CD4-positive, alpha-beta T cell treated with Interleukin-4 for 4 hours (primary cell): Measurements from ENCODE around the gene RHOBTB1.

ENCODE experiments used
- DNase-seq: peaks from one replicate; pipeline ENCODE4 v3.0.0-alpha.2; 2020

The RHOBTB1 gene

DNA sequence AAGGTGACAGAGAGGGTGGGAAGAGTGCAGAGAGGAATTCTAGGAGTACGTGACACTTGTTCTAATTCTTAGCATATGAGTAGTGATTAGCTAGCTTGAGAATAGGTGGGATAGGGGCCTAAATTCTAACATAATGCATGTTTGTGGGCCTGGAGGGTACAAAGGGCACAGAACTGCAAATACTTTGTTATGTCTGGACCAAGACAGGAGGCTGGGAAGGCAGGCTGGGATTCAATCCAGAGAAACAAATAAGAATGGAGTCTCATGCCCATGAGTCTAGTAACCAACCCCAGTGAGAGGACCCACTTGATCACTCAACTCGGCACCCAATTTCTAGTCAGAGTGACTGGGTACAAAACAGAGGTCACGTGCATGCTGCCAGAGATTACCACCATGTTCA is 40.9 kb downstream of the RHOBTB1 start:
- no peak for DNase-seq

DNA sequence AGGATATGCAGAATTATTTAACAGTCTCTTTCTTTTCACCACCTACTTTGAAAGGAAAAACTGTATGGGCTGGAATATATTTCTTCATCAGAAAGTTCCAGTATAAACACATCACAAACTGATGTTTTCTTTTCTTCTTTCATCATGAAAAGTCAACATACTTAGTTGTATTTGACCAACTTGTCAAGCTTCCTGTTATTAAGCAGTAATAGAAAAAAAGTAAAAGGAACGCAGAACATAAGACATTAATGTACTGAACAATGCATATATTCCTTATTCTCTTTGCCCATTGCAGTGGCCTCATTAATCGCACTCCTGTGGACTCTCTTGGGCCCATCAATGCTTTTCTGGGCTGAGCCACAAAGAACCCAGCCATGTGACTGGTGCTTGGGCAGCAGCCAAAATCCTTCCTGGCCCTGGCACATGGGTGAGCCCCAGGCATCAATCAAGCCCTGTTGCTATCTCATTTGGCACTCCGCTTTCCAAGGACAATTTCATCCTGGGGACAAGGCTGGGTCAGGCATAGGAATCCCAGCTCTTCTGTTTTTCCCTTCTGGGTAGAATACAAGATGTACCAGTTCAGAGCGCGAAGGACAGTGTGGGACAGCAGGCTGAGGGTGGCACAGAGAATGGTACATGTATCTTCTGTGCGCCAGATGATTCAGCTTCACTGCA is 42.3 kb downstream of the RHOBTB1 start:
- no peak for DNase-seq

DNA sequence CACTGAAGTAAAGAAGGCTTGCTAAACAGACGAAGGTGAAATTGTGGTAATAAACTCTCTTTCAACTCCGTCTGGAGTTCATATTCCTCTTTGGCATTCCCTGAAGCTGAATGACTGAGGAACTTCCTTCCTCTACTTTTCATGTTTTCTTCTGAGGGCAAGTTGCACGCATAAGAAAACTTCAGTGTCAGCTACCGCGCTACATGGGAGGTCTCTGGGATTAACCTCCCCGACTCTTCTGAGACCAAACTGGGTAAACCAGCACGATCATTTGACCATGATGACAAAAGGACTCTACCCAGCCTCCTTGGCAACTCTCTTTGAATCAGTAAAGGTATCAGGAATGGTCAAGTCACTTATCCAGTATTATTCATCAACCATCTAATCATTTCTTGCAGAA is 44.7 kb downstream of the RHOBTB1 start:
- DNase-seq = no peak

DNA sequence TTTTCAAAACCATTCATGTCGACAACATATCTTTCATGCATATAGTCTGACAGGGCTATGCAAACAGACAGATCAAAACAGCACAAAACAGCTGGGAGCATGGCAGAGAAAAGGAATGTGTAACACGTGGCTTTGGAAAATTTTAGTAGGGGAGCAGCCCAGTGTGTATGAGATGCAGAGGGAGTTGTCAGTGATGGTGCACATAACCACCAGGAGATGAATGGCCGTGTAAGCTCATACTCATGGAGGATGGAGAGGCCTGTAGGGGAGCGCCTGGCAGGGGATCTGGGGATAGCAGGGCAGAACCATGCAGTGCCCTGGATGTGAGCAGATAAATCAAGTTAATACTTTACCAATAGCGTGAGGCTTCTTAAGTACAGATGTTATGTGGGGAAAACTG is 45.7 kb downstream of the RHOBTB1 start:
- DNase-seq = no peak

DNA sequence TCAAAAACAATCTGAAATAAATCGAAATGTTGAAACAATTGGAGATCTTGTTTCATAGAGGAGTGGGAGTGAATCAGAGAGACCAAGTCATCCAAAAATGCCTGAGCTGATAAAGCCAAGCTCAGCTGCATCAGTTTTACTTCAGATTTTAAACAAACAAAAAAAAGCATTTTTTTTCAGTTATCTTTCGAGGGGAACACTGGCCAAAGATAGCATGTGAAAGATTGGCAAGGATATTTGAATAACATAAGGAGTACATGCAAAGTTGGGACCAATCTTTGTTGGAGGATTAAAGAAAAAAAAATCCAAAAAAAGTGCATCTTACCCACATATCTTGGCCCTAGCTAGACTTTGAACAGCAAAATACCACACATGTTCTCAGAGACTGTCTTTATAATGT is 47.2 kb downstream of the RHOBTB1 start:
- DNase-seq = no peak

DNA sequence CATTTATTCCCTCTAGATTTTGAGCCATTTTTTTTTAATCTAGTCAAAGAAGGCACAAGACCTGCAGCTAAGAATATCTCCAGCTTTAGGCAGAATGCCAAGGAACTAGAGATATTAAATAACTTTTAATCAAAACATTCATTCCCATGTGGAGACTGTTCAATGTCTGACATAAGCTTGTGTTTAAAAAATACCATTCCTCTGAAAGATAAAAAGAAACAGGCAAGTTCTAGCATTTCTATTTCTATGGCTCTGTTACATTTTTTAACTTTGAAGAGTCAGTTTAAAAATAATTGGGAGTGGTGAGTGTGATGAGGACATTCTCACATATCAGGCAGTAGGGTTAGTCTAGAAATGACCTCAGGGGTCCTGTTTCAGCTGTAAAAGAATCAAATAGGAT is 48.0 kb downstream of the RHOBTB1 start:
- no peak for DNase-seq

DNA sequence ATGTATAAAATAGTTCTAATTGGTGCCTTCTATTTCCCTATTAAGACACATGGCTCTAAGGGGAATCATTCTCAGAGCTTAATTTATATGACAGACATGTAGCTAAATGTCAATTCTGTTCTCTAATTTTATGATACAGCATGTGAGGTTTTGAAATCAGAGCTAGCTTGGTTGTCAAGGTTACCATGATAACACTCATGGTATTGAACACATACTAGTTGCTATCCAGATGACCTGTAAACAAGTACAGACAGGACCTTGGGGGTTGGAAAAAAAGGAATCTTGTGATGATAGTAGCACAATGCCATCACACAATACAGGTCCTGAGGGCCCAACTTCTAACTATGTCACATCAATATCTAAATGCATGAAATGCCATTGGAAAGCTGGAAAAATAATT is 49.2 kb downstream of the RHOBTB1 start:
- DNase-seq = no peak

DNA sequence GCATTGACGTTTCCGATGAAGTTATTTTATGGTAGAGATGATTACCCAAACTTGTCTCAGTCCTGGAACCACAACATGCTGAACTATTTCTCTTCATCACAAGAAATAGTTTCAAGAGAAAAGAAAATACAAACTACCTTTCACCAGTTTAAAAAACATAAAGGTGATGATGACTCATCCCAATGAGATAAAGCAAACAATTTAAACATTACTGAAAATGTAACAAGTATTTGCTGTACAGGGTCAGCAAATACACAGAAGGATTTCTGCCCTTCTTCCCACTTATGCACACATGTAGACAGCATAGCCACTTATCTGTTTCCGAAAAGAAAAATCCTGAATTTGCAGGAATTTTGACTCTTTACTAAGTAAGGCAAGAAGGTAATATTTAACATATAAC is 50.8 kb downstream of the RHOBTB1 start:
- DNase-seq = no peak

DNA sequence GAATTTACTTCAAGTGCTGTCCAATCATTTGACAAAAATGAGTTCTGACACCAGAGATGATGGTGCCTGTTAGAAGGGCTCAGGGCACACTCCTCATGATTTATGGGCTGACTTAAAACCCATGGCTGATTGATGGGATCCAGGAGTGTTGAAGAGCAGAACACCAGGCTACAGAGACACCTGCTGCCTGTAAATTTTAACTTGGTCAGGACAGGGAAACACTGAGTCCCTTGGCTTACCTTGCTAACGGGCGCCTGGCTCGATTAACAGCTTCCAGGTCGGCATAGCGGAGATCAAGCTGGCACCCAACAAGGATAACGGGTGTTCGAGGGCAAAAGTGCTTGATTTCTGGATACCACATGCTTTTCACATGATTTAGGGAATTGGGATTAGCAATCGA is 51.4 kb downstream of the RHOBTB1 start:
- no peak for DNase-seq

DNA sequence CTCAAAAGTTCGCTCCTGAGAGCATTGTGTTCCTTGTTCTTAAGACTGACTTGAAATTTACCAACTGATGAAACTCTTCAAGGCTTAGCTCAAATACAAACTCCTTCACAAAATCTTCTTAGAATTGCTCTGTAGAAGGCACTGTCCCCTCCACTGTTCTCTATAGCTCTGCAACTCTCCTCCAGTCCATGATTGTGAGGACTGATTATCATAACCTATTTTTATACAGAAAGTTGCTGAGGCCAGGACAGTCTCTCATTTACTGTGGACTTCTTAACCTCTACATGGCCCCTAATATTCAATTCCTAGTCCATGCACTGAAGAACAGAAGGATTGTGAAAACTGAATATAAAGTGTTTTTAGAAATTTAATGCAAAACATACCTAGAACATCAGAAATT is 53.2 kb downstream of the RHOBTB1 start:
- no peak for DNase-seq

DNA sequence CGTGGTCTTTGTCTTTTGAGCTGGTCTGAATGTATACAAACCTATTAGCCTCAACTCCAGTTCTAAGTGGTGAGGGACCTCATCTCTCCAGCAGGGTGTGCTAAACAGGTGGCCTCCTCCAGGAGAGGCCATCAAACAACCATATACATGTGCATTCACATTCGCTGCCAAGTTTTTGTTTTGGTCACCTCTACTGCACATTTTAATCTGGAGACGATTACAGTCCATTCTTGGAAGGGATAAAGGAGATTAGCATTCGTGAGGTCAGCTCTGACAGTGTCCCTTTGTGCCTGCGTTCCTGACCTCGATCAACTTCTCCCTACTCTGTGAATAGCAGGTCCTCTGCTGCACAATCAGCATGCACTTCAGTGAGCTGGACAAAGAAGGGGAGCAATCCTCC is 60.8 kb downstream of the RHOBTB1 start:
- DNase-seq = no peak

DNA sequence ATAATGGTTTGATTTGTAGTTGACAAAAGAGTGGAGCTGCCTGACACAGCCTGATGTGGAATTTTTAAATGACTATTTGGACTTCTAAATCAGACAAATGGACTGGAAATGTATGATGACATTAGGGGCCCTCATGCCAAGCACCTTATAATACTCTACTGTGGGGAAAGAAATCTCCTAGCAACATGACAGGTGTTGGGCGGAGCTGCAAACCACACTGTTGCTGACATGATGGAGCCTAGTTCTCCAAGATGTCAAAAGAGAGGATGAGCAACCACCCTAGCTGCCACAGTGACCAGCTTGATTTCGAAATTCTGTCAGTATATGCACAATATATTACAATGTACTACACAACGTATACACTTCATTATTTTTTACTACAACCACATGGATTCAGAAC is 65.8 kb downstream of the RHOBTB1 start:
- no peak for DNase-seq

DNA sequence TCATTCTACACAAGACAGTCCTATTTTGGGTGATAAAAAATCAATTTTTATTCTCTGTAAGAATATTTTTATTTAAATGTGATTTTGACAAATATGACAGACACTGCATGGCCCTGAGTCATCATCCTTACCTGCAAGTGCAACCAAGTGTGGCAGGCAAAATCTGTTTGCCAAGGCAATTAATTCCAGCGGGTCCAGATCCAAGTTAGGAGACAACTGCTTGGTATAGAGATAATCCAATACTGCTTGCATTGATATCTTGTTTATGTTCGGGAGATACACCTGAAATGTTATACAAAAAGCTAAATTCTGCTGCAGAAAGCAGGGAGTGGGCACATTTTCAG is 66.2 kb downstream of the RHOBTB1 start:
- DNase-seq = no peak

DNA sequence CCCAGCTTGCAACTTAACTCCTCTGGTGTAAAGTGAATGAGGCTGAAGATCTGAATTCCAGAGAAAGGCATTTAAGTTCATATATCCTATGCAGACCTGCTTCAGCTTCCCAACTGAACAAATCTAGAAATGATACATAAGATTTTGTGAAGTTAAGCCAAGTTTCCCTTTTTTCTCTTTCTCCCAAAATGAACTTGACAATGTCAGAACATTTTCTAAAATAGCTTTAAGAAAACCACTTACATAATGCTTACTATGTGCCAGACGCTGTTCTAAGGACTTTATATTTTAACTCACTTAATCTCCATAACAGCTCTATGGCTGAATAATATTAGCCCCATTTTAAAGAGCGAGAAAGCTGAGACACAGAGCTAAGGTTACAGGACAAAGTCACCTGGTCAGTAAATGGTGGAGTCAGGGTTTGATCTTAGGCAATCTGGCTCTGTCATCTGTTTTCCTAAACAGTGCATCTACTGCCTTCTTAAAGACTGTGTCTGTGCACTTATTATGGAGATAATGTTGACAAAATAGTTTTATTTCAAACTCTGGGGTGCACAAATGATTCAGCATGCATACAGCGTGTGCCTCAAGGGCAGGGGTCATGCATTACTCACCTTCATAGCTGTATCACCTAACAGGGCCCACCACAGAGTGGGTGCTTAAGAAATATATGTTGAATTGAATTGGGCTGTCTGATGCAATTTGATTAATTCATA is 66.8 kb downstream of the RHOBTB1 start:
- no peak for DNase-seq

DNA sequence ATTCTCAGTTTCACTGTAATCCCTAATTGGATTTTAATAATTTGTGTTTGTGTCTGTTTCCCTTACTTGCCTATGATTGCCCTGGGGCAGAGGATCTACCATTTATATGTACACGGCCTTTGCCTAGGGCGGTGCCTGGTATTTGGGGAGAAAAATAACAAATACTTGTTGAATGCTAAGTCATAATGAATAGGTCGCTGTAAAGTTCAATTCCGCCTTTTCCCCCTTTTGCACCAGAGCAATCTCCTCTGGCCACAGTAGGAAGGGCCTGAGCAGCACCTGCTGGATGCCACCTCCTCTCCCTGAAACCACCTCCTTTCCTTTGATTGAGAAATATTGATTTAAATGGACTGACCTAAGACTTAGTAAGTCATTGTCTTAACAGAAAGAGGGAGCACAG is 70.2 kb downstream of the RHOBTB1 start:
- no peak for DNase-seq

DNA sequence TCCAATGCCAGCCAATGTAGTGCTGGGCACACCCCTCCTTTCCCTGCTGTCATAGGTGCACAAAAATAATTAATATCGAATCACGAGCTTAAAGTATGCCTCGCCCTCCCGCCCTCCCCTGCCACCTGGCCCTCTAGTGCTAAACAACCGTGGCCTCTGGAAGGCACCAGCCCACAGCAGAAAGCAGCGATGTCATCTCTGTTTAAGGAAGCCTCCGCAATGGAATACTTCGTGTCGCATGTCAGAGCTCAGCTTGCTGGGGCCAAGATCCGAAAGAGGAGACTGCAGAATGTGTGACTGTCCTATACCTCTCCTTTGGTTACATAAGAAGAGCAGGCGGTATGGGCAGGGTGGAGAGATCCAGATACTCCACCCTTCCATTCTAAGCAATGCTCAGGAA is 71.5 kb downstream of the RHOBTB1 start:
- no peak for DNase-seq

DNA sequence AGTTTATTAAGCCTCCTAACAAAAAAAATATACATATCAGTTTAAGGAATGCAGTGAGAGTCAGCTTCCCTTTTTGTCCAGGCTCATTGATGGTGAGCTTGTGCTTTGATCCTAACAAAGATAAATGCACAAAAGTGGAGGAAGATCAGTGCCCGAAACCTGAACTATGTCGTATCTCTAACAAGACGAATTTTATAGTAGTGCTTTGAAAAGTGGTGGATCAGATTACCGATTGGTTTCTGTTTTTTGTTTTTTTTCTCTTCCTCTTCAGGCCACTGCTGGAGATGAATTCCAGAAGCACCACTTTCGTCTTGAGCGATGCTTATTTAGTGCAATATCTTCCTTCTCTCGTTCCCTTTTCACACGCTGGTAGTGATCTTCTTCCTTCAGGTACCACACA is 72.8 kb downstream of the RHOBTB1 start:
- no peak for DNase-seq

DNA sequence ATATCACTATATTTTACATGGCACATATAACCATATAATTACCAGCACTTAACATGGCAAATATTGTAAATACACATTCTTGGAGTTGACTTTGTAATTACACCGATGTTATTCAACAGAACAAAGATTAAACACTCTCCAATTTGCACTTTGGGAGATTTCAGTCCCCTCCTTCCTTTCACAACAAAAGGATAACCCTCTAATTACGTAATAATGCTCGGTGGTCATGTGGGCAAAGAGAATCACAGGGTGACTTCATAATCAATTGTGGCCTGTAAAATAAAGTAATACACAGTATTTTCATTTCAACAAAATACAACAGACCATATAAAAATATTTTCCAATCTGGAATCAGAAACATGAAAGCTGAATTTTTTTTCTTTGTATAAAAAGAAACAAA is 73.2 kb downstream of the RHOBTB1 start:
- DNase-seq = no peak

DNA sequence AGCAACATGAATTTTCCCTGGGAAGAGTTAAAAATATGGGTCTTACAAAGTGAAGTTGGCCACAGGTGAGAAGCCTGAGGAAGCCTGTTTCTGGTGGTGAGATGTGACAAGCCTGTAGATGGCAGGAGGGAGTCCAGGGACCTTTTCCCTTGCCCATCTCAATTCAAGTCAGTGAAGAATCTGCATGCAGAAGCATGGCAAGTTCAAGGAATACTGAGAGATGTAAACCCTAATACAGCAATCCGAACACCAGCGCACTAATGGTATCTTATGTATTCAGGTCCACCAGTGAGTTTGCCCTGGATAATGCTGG is 73.6 kb downstream of the RHOBTB1 start:
- no peak for DNase-seq

DNA sequence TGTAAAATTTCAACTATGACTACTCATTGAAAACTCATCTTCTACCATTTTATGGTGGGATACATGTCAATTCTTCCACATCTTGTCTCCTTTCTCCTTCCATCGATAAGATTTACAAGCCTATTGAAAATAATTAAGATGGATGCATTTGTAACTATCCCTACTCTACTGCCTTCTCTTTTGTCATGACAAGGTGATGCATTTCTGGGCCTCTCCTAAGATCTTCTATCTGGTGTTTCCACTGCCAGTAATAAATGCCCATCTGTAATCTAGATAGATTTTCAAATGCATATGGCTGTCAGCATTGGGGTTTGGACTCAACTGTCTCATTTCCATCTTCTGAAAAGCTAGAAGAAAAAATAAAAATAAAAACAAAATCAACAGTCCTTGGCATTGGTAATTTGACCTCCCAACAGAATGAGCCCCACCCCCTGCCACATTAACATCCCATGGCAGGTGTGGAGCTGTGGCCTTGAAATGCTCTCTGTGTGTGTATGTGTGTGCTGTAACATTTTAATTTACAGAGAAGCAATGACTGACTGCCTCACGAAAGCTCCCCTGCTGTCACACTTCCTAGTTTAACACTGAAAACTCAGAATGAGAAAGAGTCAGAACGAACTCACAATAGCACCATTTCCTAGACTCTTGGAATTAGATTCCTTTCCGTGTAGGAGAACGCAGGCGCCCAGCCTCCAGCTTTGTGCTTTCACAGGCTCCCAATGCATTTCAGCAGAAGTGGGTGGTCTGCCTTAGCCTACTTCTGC is 74.2 kb downstream of the RHOBTB1 start:
- no peak for DNase-seq

DNA sequence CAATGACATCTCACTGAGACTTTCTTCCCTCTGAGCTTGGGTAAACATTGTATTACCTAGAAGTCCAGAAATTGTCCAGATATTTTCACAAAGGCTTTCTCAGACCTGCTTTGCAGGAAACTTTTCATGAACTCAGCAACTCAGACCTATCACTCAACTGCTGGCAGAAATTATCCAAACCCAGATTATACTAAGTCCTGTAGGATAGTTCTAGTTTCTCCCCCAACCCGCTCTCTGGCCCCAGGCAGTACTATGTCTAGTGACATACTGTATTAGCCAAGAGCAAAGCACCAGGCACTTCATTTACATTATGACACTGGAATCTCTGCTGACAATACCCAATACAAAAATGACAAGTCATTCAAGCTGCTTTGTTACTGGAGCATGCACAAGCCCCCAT is 75.0 kb downstream of the RHOBTB1 start:
- DNase-seq = no peak

DNA sequence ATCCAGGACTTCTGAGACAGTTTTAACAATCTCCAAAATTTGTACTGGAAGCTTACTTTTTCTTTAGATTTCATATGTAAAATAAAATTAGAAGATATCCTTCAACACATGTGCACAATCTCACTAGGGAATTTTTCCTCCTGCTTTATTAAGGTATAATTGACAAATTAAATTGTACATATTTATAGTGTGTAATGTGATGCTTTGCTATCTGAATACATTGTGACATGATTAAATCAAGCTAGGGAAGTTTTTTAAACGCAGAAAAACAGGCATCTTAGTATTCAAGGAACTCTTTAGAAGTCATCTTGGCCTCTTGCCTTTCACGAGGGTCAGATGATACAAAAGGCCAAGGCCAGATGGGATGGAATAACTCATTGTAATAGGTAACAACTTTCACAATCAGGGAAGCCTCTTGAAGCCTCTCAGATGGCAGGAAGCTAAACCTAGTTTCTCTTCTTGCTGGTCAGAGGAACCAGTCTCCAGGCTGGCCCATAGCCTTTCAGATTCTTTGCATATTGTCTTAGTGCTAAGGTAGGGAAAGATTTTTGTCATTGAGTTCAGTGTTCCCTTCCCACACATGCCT is 78.7 kb downstream of the RHOBTB1 start:
- no peak for DNase-seq

DNA sequence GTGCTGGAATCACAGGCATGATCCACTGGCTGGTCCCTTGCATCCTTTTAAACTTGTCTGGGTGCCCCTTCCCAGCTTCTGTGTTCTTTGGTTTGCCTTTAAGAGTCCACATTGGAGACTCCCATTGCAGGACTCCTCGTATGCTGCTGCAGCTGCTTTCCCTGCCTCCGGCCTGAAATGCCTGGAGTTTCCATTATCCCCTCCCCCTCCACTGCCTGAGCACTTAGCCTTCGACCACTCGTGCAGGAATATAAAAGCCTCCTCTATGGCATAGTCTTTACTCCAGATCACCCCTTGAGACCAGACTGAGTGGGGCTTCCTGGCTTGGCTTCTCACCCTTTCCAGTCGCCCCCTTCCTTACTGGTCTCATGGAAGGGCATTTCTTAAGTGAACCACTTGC is 80.2 kb downstream of the RHOBTB1 start:
- no peak for DNase-seq

DNA sequence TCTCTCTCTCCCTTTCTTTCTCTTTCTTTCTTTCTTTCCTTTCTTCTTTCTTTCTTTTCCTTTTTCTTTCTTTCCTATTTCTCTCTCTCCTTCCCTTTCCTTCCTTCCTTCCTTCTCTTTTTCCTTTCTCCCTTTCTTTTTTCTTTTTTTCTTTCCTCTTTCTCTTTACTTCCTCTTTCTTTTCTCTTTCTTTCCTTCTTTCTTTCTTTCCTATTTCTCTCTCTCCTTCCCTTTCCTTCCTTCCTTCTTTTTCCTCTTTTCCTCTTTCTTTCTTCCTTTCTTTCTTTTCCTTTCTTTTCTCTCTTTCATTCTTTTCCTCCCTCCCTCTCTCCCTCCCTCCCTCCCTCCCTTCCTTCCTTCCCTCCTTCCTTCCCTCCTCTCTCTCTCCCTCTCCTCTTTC is 81.5 kb downstream of the RHOBTB1 start:
- DNase-seq = no peak
